Activated effector memory CD4-positive, alpha-beta T cell treated with anti-CD3 and anti-CD28 coated beads, Interleukin-2, amount 50 U/mL, for 16 hours (primary cell): ENCODE measurements around the gene PM20D1.
A peak's percentile ranks its signal among the peaks of the same experiment; 100 is the strongest.
"Not testable (repeated sequence)": the region's sequence is repeated elsewhere in the genome, so short reads cannot be mapped to it uniquely, and the experiment has no call there.

Experiments
- DNase-seq: peaks from one replicate; pipeline ENCODE4 v3.0.0-alpha.2; 2020

PM20D1 gene, protein sequence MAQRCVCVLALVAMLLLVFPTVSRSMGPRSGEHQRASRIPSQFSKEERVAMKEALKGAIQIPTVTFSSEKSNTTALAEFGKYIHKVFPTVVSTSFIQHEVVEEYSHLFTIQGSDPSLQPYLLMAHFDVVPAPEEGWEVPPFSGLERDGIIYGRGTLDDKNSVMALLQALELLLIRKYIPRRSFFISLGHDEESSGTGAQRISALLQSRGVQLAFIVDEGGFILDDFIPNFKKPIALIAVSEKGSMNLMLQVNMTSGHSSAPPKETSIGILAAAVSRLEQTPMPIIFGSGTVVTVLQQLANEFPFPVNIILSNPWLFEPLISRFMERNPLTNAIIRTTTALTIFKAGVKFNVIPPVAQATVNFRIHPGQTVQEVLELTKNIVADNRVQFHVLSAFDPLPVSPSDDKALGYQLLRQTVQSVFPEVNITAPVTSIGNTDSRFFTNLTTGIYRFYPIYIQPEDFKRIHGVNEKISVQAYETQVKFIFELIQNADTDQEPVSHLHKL

DNA sequence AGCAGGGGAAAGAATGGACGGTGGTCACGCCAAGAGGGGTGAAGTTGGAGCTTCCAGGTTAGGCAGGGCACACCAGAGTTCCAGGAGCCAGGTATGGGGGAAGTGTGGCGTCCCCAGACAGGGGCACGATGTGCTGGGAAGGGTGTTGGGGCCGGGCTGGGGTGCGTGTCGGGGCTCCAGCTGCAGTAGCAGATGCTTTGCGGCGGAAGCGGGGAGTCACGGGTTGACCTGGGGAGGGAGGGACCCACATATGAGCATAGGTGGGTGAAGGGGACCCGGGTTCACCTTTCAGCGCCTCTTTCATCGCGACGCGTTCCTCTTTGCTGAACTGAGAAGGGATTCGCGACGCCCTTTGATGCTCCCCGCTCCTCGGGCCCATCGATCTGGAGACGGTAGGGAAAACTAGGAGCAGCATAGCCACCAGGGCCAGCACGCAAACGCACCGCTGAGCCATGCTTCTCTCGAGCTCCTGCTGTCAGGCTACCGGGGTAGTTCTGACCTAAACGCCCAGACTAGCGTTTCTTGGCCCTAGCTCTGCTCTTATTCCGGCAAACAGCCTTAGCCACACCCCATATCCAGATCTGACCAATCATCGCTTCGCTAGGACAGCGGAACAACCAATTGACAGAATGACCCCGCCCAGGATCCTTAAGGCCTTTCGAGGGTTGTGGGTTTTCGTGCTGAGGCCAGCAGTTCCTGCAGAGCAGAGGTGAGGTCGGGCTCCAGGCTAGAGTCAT is at the start of gene PM20D1:
Gene PM20D1, minus strand, starts transcription at position 514 of the 737 bp plus-strand sequence. Its CDS starts 60 bp downstream, at position 454.
- DNase-seq, result peak; percentile 89

DNA sequence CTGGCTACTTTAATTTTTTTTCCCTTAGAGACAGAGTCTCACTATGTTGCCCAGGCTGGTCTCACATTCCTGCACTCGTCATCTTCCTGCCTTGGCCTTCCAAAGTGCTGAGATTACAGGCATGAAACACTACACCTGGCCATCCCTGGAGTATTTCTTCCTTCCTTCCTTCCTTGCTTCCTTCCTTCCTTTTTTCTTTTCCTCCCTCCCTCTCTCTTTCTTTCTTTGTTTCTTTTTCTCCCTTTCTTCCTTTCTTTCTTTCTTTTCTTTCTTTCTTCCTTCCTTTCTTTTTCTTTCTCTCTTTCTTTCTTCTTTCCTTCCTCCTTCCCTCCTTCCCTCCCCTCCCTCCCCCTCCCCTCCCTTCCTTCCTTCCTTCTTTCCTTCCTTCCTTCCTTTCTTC is 46.4 kb upstream of the PM20D1 start:
- no peak for DNase-seq

DNA sequence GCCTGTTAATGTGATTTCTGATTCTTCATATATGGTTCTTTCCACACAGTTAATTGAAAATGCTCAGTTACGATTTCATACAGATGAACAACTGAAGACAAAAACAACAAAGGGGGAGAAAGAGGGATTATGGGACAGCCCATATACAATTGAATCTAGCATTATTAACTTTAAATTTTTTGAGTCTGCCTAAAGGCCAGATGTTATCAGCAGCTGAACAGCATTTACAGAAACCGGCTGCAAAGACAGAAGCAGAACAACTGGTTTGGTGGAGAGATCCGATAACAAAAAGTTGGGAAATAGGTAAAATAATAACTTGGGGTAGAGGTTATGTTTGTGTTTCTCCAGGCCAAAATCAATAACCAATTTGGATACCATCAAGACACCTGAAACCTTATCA is 44.2 kb upstream of the PM20D1 start:
- not testable (repeated sequence) for DNase-seq

DNA sequence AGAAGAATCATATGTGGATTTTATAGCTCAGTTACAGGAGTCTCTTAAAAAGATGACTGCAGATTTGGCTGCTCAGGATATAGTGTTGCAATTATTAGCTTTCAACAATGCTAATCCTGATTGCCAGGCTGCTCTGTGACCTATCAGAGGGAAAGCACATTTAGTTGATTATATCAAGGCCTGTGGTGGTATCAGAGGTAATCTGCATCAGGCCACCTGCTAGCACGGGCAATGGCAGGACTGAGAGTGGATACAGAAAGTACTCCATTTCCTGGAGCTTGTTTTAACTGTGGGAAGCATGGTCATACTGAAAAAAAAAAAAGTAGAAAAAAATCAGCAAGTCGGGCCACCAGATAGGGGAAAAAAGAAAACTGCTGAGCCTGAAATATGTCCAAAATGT is 42.2 kb upstream of the PM20D1 start:
- DNase-seq, result not testable (repeated sequence)

DNA sequence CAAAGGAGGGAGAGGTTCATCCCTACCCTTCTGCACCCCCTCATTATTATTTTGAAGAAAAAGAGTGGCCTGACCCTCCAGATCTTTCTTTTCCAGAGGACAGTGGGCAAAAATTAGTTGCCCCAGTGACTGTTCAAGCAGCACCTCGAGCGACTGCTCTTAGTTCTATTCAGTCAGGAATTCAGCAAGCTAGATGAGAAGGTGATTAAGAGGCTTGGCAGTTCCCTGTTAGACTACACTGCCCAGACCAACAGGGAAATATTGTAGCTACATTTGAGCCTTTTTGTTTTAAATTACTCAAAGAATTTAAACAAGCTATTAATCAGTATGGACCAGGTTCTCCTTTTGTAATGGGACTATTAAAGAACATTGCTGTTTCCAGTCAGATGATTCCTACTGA is 41.5 kb upstream of the PM20D1 start:
- DNase-seq, result not testable (repeated sequence)

DNA sequence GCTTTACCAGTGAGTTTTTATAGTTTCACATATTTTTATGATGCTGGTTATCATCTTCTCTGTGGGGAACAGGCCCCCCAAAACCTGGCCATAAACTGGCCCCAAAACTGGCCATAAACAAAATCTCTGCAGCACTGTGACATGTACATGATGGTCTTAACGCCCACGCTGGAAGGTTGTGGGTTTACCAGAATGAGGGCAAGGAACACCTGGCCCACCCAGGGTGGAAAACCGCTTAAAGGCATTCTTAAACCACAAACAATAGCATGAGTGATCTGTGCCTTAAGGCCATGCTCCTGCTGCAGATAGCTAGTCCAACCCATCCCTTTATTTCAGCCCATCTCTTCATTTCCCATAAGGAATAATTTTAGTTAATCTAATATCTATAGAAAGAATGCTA is 40.7 kb upstream of the PM20D1 start:
- DNase-seq, result not testable (repeated sequence)

DNA sequence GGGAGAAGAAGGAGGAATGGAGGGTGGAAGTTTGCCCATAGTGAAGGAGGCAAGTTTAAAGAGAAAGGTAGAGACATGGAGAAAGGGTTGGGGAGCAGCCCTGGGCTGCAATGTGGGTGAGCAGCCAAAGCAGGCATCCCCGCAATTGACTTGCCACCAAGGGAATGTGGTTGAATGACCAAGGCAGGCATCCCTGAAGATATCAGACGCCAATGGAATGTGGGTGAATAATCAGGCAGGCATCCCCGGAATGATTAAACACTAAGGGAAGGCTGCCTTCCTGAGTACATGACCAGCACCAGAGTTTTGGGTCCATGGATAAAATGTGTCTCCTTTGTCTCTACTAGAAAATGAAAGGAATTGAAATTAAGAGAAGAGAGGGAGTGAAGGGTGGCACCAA is 39.8 kb upstream of the PM20D1 start:
- DNase-seq, result not testable (repeated sequence)

DNA sequence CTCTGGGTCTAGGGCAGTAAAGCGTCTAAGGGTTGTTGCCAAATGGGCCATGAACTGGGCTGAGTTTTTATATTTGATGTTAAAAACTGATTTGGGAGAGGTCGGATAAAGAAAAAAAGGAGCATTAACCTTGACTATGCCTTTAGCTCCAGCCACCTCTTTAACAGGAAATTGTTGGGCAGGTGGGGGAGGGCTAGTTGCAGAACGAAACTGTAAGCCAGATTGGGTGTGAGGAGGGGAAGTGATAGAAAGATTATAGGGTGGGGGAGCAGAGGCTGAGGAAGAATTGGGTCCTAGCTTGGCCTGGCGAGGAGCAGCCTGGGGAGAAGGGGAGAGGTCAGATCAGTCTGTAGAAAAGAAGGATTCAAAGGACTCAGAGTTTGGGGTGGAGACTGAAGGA is 39.1 kb upstream of the PM20D1 start:
- DNase-seq, result not testable (repeated sequence)

DNA sequence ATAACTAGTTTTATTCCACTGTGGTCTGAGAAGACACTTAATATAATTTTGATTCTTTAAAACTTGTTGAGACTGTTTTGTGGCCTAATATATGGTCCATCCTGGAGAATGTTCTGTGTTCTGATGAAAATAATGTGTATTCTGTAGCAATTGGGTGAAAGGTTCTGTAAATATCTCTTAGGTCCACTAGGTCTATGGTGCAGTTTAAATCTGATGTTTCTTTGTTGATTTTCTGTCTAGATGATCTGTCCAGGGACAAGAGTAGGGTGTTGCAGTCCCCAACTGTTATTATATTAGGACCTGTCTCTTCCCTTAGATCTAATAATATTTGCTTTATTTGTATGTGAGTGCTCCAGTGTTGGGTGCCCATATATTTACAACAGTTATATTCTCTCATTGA is 33.9 kb upstream of the PM20D1 start:
- DNase-seq, result no peak

DNA sequence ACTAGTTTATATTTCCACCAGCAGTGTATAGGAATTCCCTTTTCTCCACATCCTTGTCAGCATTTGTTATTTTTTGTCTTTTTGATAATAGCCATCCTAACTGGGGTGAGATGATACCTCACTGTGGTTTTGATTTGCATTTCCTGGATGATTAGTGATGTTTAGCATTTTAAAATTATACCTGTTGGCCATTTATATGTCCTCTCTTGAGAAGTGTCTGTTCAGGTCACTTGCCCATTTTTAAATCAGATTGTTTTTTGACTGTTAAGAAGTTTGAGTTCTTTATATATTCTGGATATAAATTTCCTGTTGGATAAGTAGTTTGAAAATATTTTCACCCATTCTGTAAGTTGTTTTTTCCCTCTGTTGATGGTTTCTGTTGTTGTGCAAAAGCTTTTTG is 31.0 kb upstream of the PM20D1 start:
- no peak for DNase-seq

DNA sequence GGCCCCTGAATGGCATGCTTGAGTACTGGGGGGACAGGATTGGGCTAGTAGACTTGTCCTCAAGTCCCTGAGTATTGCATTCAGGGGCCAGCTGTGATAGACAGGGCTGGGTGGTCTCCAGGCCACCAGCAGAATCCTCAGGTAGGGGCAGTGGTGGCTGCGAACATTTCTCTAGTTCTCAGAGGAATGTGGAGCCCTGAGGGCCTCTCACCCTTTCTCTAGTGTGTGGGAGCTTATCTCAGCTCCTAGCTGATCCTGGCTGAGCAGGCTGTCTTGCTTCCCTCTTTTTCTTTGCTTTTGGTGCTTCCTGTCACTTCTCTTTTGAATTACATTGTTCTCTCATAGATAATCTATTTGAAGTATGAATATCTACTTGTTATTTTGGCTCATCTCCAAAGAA is 30.0 kb upstream of the PM20D1 start:
- DNase-seq, result no peak

DNA sequence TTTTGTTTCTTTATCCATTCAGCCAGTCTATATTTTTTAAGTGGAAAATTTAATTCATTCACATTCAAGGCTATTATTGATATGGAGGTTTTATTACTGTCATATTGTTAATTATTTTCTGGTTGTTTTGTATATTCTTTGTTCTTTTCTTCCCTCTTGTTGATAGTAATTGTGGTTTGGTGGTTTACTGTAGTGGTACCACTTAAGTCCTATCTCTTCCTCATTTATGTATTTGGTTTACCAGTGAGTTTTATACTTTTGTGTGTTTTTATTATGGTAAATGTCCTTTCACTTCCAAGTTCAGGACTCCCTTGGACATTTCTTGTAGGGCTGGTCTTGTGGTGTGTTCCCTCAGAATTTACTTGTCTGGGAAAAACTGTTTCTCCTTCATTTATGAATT is 28.1 kb upstream of the PM20D1 start:
- DNase-seq, result no peak

DNA sequence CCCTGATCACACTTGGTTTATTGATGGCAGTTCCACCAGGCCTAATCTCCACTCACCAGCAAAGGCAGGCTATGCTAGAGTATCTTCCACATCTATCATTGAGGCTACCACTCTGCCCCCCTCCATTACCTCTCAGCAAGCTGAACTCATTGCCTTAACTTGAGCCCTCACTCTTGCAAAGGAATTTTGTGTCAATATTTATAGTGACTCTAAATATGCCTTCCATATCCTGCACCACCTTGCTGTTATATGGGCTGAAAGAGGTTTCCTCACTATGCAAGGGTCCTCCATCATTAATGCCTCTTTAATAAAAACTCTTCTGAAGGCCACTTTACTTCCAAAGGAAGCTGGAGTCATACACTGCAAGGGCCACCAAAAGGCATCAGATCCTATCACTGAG is 23.2 kb upstream of the PM20D1 start:
- DNase-seq, result not testable (repeated sequence)

DNA sequence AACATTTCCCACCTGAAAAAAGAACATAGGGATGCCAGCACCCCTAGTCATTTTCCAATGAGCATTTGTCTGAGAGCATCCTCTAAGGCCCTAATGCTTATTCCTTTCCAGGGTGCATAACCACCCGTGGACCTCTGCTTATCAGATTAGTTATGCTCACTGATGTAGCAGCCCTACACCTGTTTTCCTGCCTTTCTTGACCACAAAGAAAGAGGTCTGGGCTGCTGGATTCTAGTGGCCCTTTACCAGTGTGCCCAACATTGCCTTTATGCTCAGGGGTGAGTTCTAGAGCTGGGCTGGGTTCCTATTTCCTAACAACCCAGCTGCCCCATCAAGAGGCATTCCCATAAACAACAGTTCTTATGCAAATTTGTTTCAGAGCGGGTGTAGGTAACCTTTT is 20.3 kb upstream of the PM20D1 start:
- no peak for DNase-seq

DNA sequence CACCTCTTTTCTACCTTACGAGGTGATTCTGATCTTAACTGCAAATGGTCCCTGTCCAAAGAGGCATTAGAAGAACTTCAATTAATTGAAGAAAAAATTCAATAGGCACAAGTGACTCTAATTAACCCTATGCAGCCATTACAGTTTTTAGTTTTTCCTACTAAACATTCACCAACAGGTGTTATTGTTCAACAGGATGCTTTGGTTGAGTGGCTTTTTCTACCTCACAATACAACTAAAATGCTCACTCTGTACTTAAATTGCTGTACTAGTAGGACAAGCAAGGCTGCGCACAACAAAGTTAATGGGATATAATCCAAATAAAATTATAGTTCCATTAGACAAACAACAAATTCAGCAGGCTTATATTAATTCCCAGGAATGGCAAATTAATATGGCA is 11.6 kb upstream of the PM20D1 start:
- no peak for DNase-seq

DNA sequence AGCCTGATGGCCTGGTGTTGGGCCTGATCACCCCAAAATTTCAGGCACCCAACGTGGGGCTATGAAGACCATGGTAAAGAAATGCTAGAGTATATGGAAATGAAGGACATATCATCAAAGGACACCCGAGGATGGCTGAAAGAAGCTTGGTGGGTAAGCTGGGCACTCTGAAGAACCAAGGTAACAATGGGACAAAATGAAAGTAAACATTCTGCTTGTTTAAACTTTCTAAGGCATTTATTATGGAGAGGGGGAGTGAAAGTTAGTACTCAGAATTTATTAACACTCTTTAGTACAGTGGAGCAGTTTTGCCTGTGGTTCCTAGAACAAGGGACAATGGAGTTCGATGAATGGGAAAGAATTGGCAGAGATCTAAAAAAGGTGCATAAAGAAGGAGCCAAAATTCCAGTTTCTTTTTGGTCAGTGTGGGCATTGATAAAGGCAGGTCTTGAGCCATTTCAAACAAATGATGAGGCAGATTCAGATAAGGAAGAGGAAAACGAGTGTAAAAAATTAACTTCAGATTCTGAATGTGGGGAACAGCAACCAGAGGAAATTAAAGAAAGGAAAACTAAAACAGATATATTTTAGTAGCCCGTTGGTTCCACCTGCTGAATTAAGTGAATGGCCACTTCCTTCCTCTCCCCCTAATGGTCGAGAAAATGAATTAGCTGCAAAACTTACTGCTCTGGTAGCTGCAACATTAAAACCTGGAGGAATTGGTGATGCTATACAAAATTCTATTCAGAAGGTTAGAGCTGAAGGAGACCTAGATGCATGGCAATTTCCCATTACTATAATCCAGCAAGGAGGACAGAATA is 8.4 kb upstream of the PM20D1 start:
- no peak for DNase-seq

DNA sequence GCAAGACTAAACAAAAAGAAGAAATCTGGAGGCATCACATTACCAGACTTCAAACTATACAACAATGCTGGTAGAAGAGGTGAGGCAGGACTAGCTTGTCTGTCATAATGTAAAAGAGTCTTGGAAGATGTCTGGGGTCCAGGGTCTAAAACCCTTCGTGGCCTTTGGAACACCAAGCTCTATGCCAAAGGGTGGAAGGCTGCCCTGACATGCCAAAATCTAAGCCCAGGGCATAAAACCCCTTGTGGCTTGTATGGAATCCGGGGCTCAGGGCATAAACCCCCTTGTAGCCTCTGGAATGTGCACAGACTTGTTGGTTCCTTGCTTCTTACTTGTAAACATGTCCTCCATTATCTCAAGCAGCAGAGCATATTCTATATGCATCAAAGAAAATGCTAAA is 7.6 kb upstream of the PM20D1 start:
- DNase-seq, result not testable (repeated sequence)

DNA sequence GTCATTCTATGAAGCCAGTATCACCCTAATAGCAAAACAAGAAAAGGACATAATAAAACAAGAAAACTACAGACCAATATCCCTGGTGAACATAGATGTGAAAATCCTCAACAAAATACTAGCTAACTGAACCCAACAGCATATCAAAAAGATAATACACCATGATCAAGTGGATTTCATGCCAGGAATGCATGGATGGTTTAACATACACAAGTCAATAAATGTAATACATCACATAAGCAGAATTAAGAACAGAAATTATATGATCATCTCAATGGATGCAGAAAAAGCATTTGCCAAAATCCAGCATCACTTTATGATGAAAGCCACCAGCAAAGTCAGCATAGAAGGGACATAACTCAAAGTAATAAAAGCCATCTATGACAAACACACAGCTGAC is 6.5 kb upstream of the PM20D1 start:
- DNase-seq, result no peak

DNA sequence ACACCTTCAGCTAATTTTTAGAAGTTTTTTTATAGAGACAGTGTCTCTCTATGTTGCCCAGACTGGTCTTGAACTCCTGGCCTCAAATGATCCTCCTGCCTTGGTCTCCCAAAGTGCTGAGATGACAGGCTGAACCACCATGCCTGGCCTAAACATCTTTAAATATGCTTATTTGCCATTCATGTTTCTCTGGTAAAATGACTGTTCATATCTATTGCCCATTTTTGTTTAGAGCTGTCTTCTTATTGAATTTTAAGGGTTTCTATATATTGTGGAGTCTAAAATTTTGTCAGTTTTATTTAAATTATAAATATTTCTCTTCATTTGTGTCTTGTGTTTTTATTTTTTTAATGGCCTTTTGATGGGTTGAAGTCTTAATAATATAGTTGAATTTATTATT is 3.0 kb upstream of the PM20D1 start:
- DNase-seq, result no peak

DNA sequence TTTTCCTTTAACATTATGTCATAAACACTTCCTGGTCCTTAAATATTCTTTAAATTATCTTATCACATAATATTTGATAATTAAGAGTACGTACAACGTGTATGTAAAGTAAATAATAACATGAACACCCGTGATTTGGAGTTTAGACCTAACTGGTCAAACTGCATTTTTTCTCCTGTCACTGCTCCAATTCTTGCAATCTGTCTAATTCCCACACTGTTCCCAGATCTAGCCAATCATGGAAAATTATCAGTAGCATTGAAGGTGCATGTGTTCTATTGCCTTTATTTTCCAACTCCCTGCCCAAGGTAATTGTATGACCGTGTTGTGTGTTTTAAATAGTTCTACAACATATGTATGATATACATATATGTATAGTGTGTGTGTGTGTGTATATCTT is 2.1 kb upstream of the PM20D1 start:
- DNase-seq, result no peak

DNA sequence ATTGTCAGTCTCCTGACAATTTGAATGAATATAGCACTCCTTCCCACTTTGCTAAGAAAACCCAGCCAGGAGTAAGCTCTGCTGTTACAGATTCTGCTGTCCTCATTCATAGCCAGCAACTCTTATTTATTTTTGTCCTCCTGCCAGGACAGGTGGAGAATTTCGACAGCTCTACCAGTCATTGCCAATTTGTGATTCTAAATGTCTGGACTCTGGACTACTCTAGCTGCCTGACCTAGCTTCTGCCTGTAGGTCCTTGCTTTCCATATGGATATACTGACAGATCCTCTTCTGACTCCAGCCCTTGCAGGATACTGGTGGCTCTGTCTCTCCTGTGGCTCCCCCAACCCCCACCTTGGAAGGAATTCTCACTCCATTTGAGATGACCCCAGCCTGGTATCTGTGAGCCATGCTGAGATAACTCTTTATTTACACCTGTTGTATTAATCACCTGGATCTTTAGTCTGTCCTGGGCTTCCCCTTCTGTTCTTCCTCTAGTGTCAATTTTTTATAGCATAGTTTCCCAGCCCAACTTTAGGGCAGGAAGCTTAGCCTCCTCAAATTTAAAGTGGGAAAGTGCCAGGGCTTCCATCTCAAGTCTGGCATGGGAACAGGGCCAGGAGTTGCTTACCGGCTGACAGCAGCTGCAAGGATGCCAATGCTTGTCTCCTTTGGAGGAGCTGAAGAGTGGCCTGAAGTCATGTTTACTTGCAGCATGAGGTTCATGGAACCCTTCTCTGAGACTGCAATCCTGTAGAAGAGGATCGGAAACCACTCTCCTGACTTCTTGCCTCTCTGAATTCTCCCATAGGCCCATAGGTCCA is 6.7 kb downstream of the PM20D1 start:
- no peak for DNase-seq

DNA sequence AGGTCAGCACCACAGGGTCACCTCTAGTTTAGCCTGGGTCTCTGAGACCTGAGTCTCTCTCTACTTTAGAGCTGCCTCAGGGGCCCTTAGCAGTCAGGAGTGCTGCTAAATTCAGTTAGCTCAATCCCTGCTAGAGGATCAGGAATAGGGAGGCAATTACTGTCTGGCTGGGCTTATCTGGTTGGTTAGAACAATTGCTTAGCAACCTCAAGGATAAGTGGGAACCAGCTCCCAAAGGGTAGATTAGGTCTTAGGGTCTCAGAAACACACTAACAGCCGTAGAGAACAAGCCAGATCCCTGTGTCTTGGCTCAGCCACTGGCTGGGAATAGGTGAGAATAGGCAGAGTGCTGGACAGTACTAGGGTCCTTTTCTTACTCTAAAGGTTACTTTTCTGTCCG is 7.7 kb downstream of the PM20D1 start:
- no peak for DNase-seq
